D341Med (cell line): Measurements from ENCODE around the gene DDX50.
A peak's percentile ranks its signal among the peaks of the same experiment; 100 is the strongest.
"Not testable (repeated sequence)": the region's sequence is repeated elsewhere in the genome, so short reads cannot be mapped to it uniquely, and the experiment has no call there.

Experiments used
- DNase-seq: peaks from one replicate; pipeline ENCODE4 v3.0.0; 2012; ENCODE audit warnings: low spot score

Gene DDX50

DNA sequence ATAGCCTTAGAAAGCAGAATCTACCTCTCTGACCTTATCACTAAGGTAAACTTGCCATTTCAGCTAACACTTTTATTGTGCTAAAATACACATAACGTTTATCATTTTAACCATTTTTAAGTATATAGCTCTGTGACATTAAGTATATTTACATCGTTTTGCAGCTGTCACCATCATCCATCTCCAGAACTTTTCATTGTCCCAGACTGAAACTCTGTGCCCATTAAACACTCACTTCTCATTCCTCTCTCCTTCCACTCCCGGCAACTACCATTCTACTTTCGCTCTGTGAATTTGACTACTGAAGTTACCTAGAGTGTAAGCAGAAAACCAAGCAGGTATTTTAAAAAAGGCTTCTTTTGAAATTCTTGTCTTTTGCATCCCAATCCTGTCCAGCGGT lies 1.3 kb downstream of the DDX50 start:
- no peak for DNase-seq

DNA sequence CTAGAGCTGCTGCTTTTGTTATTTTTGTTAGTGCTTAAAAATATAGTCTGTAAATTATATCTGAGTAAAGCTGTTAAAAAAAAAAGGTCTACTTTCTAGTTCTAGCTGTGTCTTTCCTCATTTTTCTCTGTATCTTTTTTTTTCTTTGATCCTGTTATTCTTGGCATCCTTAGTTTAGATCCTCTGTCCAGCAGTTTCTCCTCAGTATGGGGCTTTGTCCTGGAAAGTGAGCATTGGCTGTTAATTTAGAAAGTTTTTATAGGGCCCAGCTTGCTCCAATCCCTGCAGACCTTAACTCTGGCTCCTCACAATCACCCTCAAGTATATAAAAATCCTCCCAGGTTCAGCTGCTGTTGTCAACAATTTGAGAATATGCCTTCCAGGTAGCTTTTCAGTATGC lies 23.5 kb downstream of the DDX50 start:
- no peak for DNase-seq

GRCh38 chr10:68925489-68925888 lies 24.4 kb downstream of the DDX50 start:
- DNase-seq = no peak

- not testable (repeated sequence) for DNase-seq
These were observed 28.0 kb downstream of the DDX50 start for GRCh38 chr10:68929157-68929556.

- not testable (repeated sequence) for DNase-seq
These were observed 28.8 kb downstream of the DDX50 start for GRCh38 chr10:68929888-68930287.

DNA sequence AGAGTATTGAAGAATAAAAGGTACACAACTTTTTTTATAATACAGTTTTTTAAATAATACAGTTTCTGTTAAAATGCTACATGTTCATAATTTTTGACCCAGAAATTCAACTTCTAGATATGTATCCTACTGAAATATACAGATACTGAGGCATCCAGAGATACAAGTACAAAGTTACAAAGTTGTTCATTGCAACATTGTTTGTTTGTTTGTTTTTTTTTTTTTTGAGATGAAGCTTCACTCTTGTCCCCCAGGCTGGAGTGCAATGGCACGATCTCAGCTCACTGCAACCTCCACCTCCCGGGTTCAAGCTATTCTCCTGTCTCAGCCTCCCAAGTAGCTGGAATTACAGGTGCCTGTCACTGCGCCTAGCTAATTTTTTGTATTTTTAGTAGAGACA lies 31.7 kb downstream of the DDX50 start:
- DNase-seq = not testable (repeated sequence)

DNA sequence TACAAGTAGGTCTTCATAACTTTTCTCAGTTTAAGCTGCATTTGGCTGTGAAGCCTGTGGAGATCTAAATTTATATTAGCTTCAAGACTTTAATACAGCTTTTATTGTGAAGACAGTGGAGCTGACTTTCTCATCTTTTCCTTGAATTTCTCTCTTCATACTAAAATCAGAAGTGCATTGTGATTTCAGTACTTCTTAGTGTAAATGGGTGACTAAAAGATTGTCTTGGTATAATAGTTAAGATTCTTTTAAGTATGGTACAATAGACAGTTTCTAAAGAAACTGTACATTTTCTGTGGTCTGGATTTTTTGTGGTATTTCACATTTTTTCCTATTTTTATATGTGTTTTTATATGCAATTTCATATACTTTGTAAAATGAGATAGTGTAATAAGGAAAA lies 33.9 kb downstream of the DDX50 start:
- DNase-seq = no peak

- DNase-seq = no peak
These were observed 37.0 kb downstream of the DDX50 start for GRCh38 chr10:68938117-68938516.

GRCh38 chr10:68938884-68939283 lies 37.8 kb downstream of the DDX50 start:
- no peak for DNase-seq

DNA sequence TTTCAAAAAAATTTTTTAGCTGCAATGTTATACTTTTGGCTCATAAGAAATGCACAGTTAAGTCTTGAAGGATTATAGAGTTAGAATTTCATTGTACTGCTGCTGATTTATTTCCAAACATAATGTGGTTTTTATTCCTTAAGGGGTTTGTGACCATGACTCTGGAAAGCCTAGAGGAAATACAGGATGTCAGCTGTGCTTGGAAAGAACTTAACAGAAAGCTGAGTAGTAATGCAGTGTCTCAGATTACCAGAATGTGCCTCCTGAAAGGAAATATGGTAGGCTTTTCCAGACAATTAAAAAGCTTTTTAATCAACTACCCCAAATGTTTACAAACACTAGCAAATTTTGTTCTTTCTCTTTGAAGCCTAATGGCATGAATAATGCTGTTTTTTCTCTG lies 39.8 kb downstream of the DDX50 start:
- not testable (repeated sequence) for DNase-seq

DNA sequence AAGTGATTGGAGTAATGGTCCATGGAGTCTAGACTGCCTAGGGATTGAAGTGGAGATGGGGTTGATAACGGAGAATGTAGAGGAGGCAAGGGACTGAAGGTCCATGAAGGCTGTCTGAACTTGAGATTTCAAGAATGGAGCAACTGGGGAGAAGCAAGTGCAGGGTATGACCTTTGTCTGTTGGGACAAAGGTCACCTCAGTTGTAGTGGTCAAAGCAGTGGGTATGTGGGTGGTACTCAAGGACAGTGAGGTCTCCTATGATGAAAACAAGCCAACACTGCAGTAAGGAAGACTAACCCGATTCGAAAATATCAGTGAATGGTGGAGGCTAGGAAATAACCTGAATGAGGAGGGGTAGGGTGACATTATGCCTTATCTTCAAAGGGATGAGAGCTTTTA lies 49.5 kb downstream of the DDX50 start:
- no peak for DNase-seq

GRCh38 chr10:68954904-68955303 lies 53.8 kb downstream of the DDX50 start:
- no peak for DNase-seq

GRCh38 chr10:68955355-68955831 lies 54.3 kb downstream of the DDX50 start:
- no peak for DNase-seq

DNA sequence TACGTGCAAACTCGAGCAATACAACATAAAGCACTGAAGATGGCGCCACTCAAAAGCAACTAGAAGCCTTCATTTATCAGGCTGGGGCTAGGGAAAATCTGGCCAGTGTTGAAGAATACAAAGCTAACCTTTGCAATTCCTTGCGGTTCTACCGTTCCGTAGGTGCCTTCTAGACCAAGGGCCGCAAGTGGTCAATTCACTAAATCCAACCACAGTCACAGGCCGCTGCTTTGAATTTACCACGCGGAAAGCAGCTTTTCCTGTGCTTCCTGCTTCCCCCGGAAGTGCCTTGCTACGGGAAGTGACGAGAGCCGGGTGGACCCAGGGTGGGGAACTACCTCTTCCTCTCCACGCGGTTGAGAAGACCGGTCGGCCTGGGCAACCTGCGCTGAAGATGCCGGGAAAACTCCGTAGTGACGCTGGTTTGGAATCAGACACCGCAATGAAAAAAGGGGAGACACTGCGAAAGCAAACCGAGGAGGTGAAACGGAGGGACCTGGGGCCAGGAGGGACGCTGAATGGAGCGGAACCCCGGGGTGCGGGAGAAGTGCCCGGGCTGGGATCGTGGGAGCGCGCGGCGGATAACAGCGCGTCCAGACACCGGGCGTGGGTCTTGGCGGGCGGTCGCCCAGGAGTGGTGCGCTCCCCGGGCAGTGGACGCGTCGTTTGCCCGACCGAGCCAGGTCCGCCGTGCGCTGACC lies 54.9 kb downstream of the DDX50 start, which contains the start of gene DDX21:
Gene DDX21 (plus strand): TSS at position 339 of the 701 bp plus-strand sequence. CDS start 56 bp downstream, at position 395.
- peak; percentile 86 for DNase-seq

- no peak for DNase-seq
These were observed 56.1 kb downstream of the DDX50 start for GRCh38 chr10:68957284-68957615.

DNA sequence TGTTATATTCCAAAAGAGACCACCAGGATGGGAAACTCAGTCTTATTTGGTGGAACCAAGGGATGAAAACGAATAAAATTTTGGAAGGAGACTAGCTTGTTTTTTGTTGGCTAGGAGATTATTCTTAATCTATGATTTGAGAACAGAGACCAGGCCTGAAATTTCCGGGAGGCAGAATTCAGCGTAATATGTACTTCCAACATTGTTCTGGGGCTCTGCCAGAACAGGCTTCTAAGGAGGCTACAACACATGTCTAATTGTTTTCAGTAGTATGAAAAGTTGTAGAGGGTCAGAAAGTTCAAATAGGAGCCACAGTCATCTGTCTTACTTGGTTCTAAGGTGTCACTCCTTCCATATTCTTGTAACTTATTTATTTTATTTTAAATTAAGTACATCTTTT lies 56.5 kb downstream of the DDX50 start:
- DNase-seq = no peak

GRCh38 chr10:68959695-68960527 lies 58.8 kb downstream of the DDX50 start:
- no peak for DNase-seq

DNA sequence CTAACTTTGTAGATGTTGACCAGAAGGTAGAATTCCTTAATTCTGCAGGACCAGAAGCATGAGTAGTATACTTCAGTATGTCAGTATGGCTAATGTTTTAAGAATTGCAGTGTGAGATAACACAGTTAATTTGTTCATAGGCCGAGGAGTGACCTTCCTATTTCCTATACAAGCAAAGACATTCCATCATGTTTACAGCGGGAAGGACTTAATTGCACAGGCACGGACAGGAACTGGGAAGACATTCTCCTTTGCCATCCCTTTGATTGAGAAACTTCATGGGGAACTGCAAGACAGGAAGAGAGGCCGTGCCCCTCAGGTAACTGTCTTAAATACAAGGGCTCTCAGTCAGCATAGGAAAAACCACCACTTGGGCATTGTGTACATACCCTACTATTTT lies 62.0 kb downstream of the DDX50 start:
- no peak for DNase-seq

DNA sequence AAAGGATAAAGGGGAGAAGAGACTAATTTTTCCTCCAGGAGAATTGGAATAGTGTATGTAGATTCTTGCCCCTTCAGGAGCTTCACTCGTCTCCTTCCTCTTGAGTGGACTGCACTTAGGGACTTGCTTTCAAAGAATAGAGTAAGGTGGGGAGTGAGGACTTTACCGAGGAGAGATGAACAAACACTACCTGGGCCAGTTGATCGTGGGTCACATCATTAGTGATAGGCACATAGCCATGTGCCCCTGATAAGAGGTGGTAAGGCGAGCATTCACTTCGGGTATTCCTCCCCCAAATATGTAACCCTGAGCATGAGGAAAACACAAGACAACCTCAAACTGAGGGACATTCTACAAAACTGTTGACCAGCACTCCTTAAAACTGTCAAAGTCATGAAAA lies 72.9 kb downstream of the DDX50 start:
- no peak for DNase-seq

DNA sequence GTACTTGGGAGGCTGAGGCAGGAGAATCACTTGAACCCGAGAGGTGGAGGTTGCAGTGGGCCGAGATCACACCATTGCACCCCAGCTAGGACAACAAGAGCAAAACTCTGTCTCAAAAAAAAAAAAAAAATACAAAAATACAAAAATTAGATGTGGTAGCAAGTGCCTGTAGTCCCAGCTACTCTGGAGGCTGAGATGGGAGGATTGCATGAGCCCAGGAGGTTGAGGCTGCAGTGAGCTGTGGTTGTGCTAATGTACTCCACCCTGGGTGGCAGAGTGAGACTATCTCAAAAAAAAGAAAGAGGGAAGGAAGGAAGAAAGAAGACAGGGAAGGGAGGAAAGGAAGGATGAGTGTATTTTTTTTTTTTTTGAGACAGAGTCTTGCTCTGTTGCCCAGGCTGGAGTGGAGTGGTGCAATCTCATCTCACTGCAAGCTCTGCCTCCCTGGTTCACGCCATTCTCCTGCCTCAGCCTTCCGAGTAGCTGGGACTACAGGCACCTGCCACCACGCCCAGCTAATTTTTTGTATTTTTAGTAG lies 74.9 kb downstream of the DDX50 start:
- DNase-seq = not testable (repeated sequence)

- not testable (repeated sequence) for DNase-seq
These were observed 78.6 kb downstream of the DDX50 start for GRCh38 chr10:68979738-68980137.

- no peak for DNase-seq
These were observed 80.0 kb downstream of the DDX50 start for GRCh38 chr10:68981074-68981473.

- DNase-seq = no peak
These were observed 81.3 kb downstream of the DDX50 start for GRCh38 chr10:68982389-68982788.
